GM12878 (cell line): ENCODE results near the gene RALGAPA1. TPM values are rescaled to one million over a fixed set of nuclear protein-coding genes. Genes with fewer than 3 reads are reported as not detected.

Source experiments
- ATAC-seq: fragments of 200-7000 bp; cut with Tn5 transposase; 3 replicates; pipeline ENCODE4 v1.9.1; 2020; ENCODE audit warnings: mild to moderate bottlenecking, moderate library complexity
- BruUV-seq: library from RNA; stranded (reverse); fragments of 400-500 nt; replicated peaks from 2 replicates; lab custom pipeline; 2021; lab: Mats Ljungman, UMichigan
- CTCF ChIA-PET: fragments of 300-600 bp; sonication (Branson Sonifier 250); formaldehyde crosslinking; extraction: SDS; loops from one replicate; lab custom pipeline; 2021; ENCODE audit warnings: inconsistent platforms; lab: Yijun Ruan, JAX
- POLR2A ChIA-PET: fragments of 350-600 bp; formaldehyde crosslinking; extraction: SDS; loops from one replicate; lab custom pipeline; 2021; ENCODE audit warnings: inconsistent platforms; lab: Charles Lee
- RAD21 ChIA-PET: fragments of 300-600 bp; sonication (Branson Sonifier 250); formaldehyde crosslinking; loops from one replicate; lab custom pipeline; 2023; ENCODE audit warnings: antibody characterized with exemption; ENCODE audit not compliant: unreplicated experiment; lab: Charles Lee
- SMC1A ChIA-PET: fragments of 300-600 bp; sonication (Branson Sonifier 250); formaldehyde crosslinking; loops from one replicate; lab custom pipeline; 2023; ENCODE audit not compliant: unreplicated experiment, uncharacterized antibody; lab: Charles Lee
- DNase-seq: peaks from one replicate; pipeline ENCODE4 v3.0.0-alpha.2; 2011; ENCODE audit warnings: low read depth, low spot score
- FAIRE-seq: peaks from 3 replicates; lab custom pipeline; 2011; peaks lifted over from hg19 to GRCh38; lab: Jason Lieb, UNC
- H2AFZ ChIP-seq: 2 replicates; pipeline ENCODE4 v1.6.0; 2011; ENCODE audit warnings: low read depth, low read length, control low read depth; ENCODE audit not compliant: control insufficient read depth
- H3K27ac ChIP-seq: 2 replicates; pipeline ENCODE4 v1.5.1; 2011; ENCODE audit warnings: control low read depth; ENCODE audit not compliant: control insufficient read depth, insufficient read depth
- H3K27me3 ChIP-seq, 2 experiments: replicated peaks in 1 of 2; 2 replicates each; pipeline versions ENCODE4 v1.6.0 to v1.6.1; 2011; ENCODE audit warnings: low read length in 1 of 2; ENCODE audit not compliant: control insufficient read depth in 2 of 2, insufficient read depth in 2 of 2
- H3K36me3 ChIP-seq, 2 experiments: 2 replicates each; pipeline ENCODE4 v1.5.1; 2011; ENCODE audit warnings: low read length in 1 of 2; ENCODE audit not compliant: control insufficient read depth in 2 of 2, insufficient read depth in 2 of 2
- H3K4me1 ChIP-seq: 2 replicates; pipeline ENCODE4 v1.6.1; 2011; ENCODE audit warnings: mild to moderate bottlenecking, low read length, moderate library complexity, mixed read lengths; ENCODE audit not compliant: control insufficient read depth, insufficient read depth
- H3K4me2 ChIP-seq: 2 replicates; pipeline ENCODE4 v1.6.0; 2011; ENCODE audit warnings: control low read depth; ENCODE audit not compliant: control insufficient read depth, insufficient read depth
- H3K4me3 ChIP-seq: fragments of 200-600 bp; sonication (generic); 2 replicates; pipeline ENCODE4 v1.5.1; 2016
- H3K79me2 ChIP-seq: 2 replicates; pipeline ENCODE4 v1.6.0; 2011; ENCODE audit warnings: low read length; ENCODE audit not compliant: control insufficient read depth, insufficient read depth
- H3K9ac ChIP-seq: 2 replicates; pipeline ENCODE4 v1.8.0; 2011; ENCODE audit warnings: low read length, control low read depth, mixed read lengths; ENCODE audit not compliant: control insufficient read depth, insufficient read depth
- H3K9me3 ChIP-seq: replicated peaks from 3 replicates; pipeline ENCODE4 v1.5.1; 2011; ENCODE audit warnings: mild to moderate bottlenecking, low read length; ENCODE audit not compliant: control insufficient read depth, insufficient read depth
- H4K20me1 ChIP-seq: 2 replicates; pipeline ENCODE4 v1.6.0; 2011; ENCODE audit not compliant: control insufficient read depth, insufficient read depth
- BHLHE40 ChIP-seq, 2 experiments: fragments of 450-650 bp in 1 of 2; IDR thresholded peaks; 2 replicates each; pipeline ENCODE4 v1.6.1; 2011 to 2017; ENCODE audit warnings: low read depth in 2 of 2, borderline replicate concordance in 1 of 2, improper control_type of control experiment in 1 of 2, low read length in 1 of 2, mild to moderate bottlenecking in 1 of 2
- MTA2 ChIP-seq: fragments of 450-650 bp; IDR thresholded peaks from 2 replicates; pipeline ENCODE4 v1.6.1; 2016; ENCODE audit warnings: low read depth, mild to moderate bottlenecking, moderate library complexity
- NFXL1 ChIP-seq: fragments of 450-650 bp; IDR thresholded peaks from 2 replicates; pipeline ENCODE4 v1.6.1; 2017; ENCODE audit warnings: antibody characterized with exemption, mild to moderate bottlenecking, borderline replicate concordance
- PML ChIP-seq: IDR thresholded peaks from 2 replicates; pipeline ENCODE4 v1.6.1; 2012; ENCODE audit warnings: low read length, inconsistent platforms
- POLR2AphosphoS5 ChIP-seq: IDR thresholded peaks from 2 replicates; pipeline ENCODE4 v1.6.1; 2011; ENCODE audit warnings: mild to moderate bottlenecking, low read length, inconsistent platforms
- WRNIP1 ChIP-seq: IDR thresholded peaks from 2 replicates; pipeline ENCODE4 v1.6.1; 2011; ENCODE audit warnings: low read depth, low read length, improper control_type of control experiment, borderline replicate concordance
- ZNF274 ChIP-seq: IDR thresholded peaks from one replicate; pipeline ENCODE4 v1.8.0; 2011; ENCODE audit not compliant: insufficient read length, insufficient read depth
- WGBS: methylation state at CpG from one replicate; pipeline ENCODE4 v1.1.6; 2016; ENCODE audit warnings: low lambda C conversion rate; ENCODE audit not compliant: insufficient replicate concordance, insufficient coverage; ENCODE audit errors: missing lambda C conversion rate; 5-methylcytosine and 5-hydroxymethylcytosine counted together
- in situ Hi-C: fragments of 300-500 bp; cut with MboI; formaldehyde crosslinking; loops from 9 replicates; pipeline ENCODE4 v1.14.3; 2018; ENCODE audit warnings: mixed read lengths
- intact Hi-C: fragments of 100-400 bp; cut with micrococcal nuclease; formaldehyde crosslinking; loops from one replicate; pipeline ENCODE4 v1.14.2; 2022; ENCODE audit not compliant: unreplicated experiment
- polyA plus RNA-seq, 11 experiments: library from polyadenylated mRNA; depleted of rRNA in 4 of 11; unstranded in 6 of 11; stranded (reverse) in 5 of 11; fragments of >200 nt; fragmentation: Nextera tagmentation in 4 of 11; fragmentation: Illumina TruSeq in 1 of 11; extraction: Ambion mirVana in 4 of 11; extraction: Trizol in 1 of 11; gene quantifications; 1 replicate in 1 of 11; 2 replicates in 10 of 11; pipeline versions ENCODE4 v1.2.1 to v1.2.3, GENCODE V29; 2011 to 2016; ENCODE audit warnings: inconsistent platforms in 2 of 11, missing spikeins in 2 of 11, low read depth in 1 of 11
- total RNA-seq, 4 experiments: library from RNA; depleted of rRNA in 3 of 4; stranded (reverse); fragments of >200 nt in 3 of 4; fragmentation: Illumina TruSeq in 1 of 4; extraction: Trizol in 1 of 4; gene quantifications; 2 replicates each; pipeline versions ENCODE4 v1.2.1 to v1.2.3, GENCODE V29; 2013 to 2021
- TF ChIP-seq, protein P1 (sequence below): fragments of 450-650 bp; IDR thresholded peaks from 2 replicates; pipeline ENCODE4 v1.6.1; 2017; ENCODE audit warnings: borderline replicate concordance

RALGAPA1 gene
- total and polyA plus RNA-seq, 10 of the 15 experiments (the other 5 are each of a cell fraction or from before 2014, with no cell fraction given) = 5.6 to 26.7 (median 14.7) TPM

DNA sequence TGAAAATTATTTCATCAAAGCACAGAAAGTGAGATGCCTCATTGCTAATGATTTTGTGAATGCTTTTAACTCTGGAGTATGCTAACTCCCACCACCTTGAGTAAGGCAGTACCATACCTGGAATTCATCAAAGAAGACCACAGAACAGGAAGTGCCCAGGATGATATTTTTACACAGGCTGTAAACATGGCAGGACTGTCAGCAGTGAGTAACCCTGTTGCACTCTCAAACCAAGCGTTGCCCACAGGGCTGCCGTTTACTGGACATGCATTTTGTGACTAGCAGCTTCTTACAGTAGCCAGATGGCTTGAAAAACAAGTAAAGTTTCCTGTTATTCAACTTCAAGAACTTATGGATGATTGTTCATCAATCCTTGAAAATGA, 42.4 kb downstream of the RALGAPA1 start:
- no peak overlapping the region for H3K27ac ChIP-seq
- DNase-seq (no peak), ATAC-seq (no peak), FAIRE-seq (no peak)
- no peak overlapping the region for H3K4me3 ChIP-seq
- ChIA-PET CTCF (no interaction called here), RAD21 (no interaction called here), POLR2A (no interaction called here), SMC1A (no interaction called here)
- no peak overlapping the region for H2AFZ ChIP-seq
- H3K9me3 ChIP-seq = no peaks in the 10 kb centered on the region
- no peaks in the 10 kb centered on the region for H3K36me3 ChIP-seq
- BruUV-seq = no TSS peak
- 2% methylated on average over 2 of the region's 2 CpGs for WGBS
- intact Hi-C loops = no loop called here
- H3K9ac ChIP-seq = no peak overlapping the region
- no peak overlapping the region for H3K4me2 ChIP-seq
- H3K27me3 ChIP-seq = no peaks in the 10 kb centered on the region
- no peaks in the 10 kb centered on the region for H3K4me1 ChIP-seq
- TF ChIP-seq PML = no peak
- TF ChIP-seq ZNF274 = no peak
- no peak for TF ChIP-seq MTA2
- TF ChIP-seq WRNIP1 = no peak
- TF ChIP-seq, protein P1, sequence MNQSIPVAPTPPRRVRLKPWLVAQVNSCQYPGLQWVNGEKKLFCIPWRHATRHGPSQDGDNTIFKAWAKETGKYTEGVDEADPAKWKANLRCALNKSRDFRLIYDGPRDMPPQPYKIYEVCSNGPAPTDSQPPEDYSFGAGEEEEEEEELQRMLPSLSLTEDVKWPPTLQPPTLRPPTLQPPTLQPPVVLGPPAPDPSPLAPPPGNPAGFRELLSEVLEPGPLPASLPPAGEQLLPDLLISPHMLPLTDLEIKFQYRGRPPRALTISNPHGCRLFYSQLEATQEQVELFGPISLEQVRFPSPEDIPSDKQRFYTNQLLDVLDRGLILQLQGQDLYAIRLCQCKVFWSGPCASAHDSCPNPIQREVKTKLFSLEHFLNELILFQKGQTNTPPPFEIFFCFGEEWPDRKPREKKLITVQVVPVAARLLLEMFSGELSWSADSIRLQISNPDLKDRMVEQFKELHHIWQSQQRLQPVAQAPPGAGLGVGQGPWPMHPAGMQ = no peak
- TF ChIP-seq POLR2AphosphoS5 = no peak
- no peak for TF ChIP-seq BHLHE40 (IDR thresholded peaks at IDR 0.05; ENCODE audit: borderline replicate concordance in 1 of 2, low read depth in 2 of 2, low read length in 1 of 2)
- TF ChIP-seq NFXL1 = no peak
- in situ Hi-C loops = no loop called here
- no peaks in the 10 kb centered on the region for H3K79me2 ChIP-seq
- H4K20me1 ChIP-seq = no peaks in the 10 kb centered on the region
